HG03045 (cell line): ENCODE measurements around the gene MYOD1.

ENCODE experiments used
- ATAC-seq: cut with Tn5 transposase; IDR thresholded peaks from one replicate; pipeline ENCODE4 v1.9.1; 2021; ENCODE audit warnings: mild to moderate bottlenecking, moderate library complexity; ENCODE audit not compliant: unreplicated experiment

Gene MYOD1

DNA sequence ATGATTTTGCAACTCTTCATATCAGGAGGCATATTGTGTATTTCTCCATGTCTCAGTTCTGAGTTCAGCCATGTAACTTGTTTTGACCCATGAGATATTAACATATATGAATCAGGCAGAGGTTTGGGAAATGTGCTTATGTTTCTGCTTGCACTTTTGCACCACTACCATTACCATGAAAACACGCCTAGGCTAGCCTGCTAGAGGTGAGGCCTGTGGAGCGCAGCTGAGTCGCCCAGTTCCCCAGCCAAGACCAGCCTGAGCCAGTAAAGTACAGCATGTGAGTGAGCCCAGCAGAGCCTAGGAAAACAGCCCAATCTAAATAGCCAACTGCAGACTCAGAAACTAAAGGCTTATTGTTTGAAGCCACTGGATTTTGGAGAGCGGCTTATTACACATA, 18.4 kb upstream of the MYOD1 start:
- no peak for ATAC-seq

DNA sequence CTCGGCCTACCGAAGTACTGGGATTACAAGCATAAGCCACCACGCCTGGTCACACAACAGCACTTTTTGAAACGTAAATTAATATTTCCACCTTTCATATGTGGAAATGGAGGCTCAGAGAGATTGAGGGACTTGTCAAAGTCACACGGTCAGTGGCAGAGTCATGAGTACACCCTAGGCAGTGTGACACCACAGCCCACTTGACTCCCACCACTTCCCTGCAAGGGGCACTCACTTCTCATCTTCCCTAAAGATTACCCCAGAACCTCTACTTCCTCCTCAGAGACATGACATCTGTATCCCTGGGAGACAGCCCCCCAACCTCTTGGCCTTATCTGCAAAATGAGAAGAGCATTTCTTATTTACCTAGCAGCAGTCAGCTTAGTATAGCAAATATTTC, 16.5 kb upstream of the MYOD1 start:
- no peak for ATAC-seq

DNA sequence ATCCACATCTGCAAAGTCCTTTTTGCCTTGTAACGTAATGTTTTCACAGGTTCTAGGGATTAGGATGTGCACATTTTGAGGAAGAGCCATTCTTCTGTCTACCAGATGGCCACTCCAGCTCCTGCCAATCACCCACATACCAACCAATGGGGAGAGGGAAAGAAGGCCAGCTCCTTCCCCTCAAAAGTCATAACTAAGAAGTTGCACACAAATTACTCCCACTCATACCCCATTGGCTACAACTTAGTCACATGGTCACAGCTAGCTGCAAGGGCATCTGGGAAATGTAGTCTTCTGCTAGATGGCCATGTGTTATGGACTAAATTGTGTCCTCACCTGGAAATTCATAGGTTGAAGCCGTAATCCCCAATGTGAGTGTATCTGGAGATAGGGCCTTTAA, 15.4 kb upstream of the MYOD1 start:
- ATAC-seq: no peak

GRCh38 chr11:17707830-17708229, 11.5 kb upstream of the MYOD1 start:
- ATAC-seq: no peak

- no peak for ATAC-seq
Measured at GRCh38 chr11:17711836-17712235, 7.5 kb upstream of the MYOD1 start.

DNA sequence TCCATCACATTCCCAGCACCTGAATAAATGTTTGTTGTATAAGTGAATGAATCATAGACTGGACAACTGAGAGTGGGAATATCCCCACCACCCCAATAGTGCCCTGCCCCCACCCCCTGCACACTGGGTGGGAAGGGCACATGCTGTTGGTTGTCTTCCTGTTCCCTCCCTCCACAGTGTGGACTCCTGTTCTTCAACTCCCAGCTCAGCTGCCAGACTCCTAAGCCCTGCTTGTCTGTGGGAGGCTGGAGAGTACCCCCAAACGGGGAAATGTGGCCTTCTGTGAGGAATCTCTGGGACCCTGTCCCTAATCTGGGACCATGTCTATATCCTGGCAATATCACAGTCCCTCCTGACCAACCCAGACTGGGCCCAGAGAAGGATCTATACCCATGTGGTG, 5.5 kb upstream of the MYOD1 start:
- no peak for ATAC-seq

DNA sequence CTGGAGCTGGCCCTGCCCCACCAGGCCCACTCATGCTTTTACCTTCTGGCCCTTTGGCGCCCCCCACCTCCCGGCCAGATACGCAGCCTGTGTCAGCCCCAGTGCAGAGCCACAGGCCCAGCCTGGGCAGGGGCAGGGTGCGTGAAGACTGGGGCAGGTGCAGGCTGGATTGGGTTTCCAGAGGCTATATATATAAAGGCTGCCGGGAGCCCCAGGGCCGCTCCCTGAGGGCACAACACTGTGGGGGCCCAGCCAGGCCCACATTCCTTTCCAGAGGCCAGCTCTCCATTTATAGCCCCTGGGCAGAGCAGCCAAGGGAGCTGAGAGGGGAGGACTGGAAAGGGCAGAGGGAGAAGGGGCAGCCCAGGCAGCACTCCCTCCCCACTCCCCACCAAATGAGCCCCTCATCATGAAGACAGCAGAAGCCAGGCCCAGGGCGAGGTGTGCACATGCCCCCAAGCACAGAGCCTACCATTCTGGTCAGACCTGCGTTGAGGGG, 5.0 kb upstream of the MYOD1 start:
- no peak for ATAC-seq

DNA sequence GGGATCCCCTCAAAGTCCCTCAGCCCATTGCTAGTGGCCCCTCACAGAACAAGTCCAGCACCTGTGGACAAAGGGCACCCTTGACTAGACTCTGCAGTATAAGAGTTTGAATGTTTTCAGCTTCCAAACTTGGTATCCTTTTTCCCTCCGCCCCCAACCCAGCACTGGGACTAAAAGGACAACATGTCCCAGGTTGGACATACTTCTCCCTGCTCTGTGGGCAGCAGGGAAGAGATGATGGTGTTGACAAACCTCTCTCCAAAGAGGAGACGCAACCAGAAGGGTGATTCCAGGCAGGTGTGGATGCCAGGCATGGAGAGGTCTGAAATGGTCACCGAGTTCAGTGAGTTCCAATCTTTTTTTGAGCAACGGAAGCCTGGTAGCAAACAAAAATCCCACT, 4.5 kb upstream of the MYOD1 start:
- ATAC-seq: no peak

DNA sequence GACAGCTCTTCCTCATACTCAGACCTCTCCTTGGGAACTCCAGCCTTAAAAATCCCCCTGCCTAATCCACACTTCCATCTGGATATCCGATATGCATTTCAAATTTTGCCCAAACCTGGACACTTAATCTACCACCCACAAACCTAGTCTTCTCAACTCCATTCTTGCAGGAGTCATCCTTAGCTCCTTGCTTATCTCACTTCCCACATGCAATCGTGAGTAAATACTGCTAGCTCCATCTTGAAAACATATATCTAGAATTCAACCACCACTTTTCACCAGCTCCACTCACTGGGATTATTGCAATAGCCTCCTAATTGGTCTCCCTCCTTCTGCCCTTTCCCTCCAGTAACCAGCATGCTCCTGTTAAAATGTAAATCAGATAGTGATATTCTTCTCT, 2.6 kb upstream of the MYOD1 start:
- no peak for ATAC-seq

GRCh38 chr11:17718015-17718414, 1.4 kb upstream of the MYOD1 start:
- no peak for ATAC-seq

DNA sequence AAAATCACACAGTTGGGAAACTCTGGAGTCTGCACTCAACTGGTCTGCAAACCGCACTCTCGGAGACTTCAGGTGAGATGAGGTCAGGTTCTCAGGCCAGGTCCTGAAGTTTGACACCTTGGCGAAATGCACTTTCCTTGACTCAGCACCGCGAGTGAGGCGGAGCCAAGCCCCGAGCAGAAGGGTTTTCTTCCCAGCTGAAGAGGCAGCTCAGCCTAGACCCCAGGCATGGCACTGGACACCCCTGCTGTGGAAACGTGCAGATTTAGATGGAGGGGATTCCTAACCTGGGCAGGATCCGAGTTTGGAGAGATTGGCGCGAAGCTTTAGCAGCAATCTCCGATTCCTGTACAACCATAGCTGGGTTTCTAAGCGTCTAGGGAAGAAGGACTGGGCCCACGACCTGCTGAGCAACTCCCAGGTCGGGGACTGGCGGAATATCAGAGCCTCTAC, 835 bp upstream of the MYOD1 start:
- no peak for ATAC-seq

- ATAC-seq: no peak
Measured at GRCh38 chr11:17719938-17720795, 796 bp downstream of the MYOD1 start.

DNA sequence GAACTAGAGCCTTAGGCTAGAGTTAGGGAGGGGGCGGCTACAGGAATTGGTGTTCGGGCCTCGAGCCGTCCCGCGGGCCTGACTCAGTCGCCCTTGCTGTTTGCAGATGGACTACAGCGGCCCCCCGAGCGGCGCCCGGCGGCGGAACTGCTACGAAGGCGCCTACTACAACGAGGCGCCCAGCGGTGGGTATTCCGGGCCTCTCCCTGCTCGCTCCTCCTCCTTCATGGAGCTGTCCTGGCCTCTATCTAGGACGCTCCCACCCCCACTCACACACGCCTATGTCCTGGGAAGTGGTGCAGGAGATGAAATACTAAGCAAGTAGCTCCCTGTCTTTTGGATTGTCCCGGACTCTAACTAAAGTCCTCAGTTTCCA, 1.4 kb downstream of the MYOD1 start:
- ATAC-seq: no peak

- ATAC-seq: no peak
Measured at GRCh38 chr11:17721242-17721999, 2.0 kb downstream of the MYOD1 start.

GRCh38 chr11:17722000-17722643, 2.8 kb downstream of the MYOD1 start:
- ATAC-seq: no peak

DNA sequence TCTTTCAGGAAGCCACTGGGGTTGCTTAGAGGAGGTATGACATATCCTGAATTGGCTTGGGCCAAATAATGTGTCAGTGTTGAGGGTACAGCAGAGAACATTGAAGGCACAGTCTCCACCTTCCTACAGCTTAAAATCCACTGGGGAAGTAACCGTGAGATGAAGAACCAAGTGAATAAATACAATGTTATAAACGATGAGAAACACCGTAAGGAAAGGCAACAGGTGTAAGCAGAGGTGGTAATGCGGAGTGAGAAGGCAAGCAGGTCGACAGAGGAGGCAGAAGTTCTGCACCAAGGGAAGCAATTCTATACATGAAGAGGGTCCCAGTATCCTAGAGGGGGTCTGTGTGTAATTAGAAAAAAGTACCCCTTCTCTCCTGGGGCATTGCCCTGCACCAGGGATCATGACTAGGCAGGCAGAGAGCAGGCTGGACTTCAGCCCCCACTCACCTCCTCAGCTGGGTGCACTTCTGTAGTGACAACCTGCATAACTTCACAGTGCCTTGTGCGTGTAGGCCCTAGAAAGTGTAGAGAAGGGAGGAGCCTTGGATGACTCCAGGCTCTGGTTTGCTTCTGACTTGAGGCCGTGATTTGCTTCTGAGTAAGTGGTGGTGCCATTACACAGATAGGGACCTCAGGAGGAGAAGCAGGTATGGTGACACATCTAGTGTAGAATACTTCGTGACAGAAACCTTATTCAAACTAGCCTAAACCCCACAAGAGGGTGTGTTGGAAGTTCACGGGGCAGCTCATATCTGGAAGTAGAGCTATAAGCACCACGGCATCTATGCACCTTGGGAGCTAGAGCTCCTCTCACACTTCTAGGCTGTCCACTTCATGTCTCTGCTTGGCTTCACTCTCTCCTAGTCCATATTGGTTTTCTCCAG, 4.9 kb downstream of the MYOD1 start:
- ATAC-seq: no peak

DNA sequence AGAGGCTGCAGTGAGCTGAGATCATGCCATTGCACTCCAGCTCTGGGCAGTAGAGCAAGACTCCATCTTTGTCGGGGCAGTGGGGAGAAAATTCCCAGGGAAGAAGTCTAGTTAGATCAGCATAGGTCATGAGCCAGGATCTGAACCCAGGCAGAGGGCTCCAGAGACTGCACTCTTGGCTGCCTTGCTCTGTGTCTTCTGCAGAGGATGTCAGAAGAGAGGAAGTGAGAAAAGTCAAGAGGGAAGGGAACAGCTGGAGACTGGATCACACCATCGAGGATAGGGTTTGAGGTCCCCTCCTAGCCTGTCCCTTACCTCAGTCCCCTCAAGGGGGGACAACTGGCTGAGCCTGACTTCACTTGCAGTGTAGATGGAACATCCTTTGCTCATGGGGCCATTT, 5.8 kb downstream of the MYOD1 start:
- ATAC-seq: no peak

GRCh38 chr11:17730137-17730536, 10.8 kb downstream of the MYOD1 start:
- ATAC-seq: no peak

DNA sequence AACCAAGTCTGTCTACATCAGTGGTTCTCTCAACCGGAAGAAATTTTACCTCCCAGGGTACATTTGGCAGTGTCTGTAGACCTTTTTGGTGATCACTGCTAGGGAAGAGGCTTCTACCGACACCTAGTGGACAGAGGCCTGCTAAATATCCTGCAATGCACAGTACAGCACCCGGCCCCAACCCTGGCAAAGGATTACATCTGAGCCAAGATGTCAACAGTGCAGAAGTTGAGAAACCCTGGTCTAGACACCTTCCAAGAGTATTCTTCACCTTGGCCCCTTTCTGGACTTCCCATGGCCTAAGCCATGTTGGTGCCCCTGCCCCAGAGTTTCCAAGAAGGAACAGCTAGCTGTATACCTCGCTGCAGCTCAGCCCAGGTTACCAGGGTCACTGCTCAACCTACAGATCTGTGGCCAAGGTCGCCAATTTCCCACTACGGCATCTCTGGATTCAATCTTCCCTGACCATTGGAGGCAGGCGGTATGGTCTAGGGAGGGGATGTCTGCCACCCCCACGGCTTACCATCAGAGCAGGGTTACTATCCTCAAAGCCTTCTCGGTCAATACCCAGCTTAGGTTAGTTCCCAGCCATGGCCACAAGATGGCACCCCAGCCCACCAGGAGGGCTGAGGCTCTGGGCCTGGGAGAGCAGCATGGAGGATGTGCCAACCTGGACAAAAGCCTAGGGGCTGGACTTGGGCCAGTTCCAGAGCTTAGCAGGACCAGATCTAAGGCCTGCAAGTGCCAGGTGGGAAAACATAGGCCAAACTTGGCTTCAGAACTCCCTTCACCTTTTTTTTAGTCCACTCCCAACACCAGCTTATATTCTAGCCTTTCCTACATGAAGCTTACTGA, 11.5 kb downstream of the MYOD1 start:
- peak; percentile 76 for ATAC-seq

DNA sequence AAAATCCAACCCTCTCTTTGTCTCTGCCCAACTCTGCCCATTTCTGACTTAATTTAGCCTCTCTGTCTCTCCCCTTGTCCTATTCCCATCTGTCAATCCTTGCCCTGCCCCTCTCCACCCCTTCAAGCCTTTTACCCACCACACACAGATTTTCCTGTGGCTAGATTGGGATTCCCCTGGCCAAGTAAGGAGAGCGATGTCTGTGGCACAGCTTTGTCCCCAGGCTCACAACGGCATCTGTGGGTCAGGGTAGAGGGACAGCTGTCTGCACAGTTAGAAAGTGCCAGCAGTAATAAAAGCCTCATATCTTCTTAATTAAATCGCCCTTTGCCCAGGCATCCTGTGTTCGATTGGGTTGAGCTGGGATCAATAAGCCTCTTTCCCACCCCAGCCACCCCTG, 13.9 kb downstream of the MYOD1 start:
- ATAC-seq: no peak
